Measurements from ENCODE around the gene NUDT7. TPM values are rescaled to one million over a fixed set of nuclear protein-coding genes. Genes with fewer than 3 reads are reported as not detected.
A peak's percentile ranks its signal among the peaks of the same experiment; 100 is the strongest.

Gene NUDT7
- total and polyA plus RNA-seq, 4 donors: 6.8 to 18.3 (median 9.9) TPM

- WGBS, 2 donors: 28 to 42% methylated on average over 4 of the region's 4 CpGs
- H3K27me3 ChIP-seq (ENCODE audit: control insufficient read depth in 3 of 3, insufficient read depth in 3 of 3, low read length in 2 of 3): no peaks in the 10 kb centered on the region
- H3K36me3 ChIP-seq (ENCODE audit: control insufficient read depth in 4 of 4, insufficient read depth in 4 of 4, low read length in 4 of 4): no peaks in the 10 kb centered on the region
- no peak overlapping the region for H3K27ac ChIP-seq (ENCODE audit: low read depth in 1 of 2, low read length in 1 of 2)
- ATAC-seq (ENCODE audit: insufficient read depth, low FRiP score): no peak
- H3K9ac ChIP-seq (ENCODE audit: insufficient read depth in 1 of 2, low read length in 2 of 2): no peak overlapping the region
- peak in 1 of 3 donors; percentile 56 for DNase-seq
- TF ChIP-seq CTCF (IDR thresholded peaks at IDR 0.05; ENCODE audit: control extremely low read depth, extremely low read depth): no peak
- H3K4me3 ChIP-seq: no peak overlapping the region
- no peaks in the 10 kb centered on the region for H3K9me3 ChIP-seq (ENCODE audit: control insufficient read depth in 4 of 4, insufficient read depth in 3 of 4, low read length in 3 of 4)
- peaks cover 0 to 20% (median 2%) of the 10 kb centered on the region in 5 donors for H3K4me1 ChIP-seq (ENCODE audit: control insufficient read depth in 5 of 5, insufficient read depth in 5 of 5, low read length in 5 of 5)
These were observed 45.2 kb upstream of the NUDT7 start for GRCh38 chr16:77677129-77677528.

GRCh38 chr16:77679391-77679790 is 42.9 kb upstream of the NUDT7 start:
- Histone ChIP-seq H3K27ac (ENCODE audit: low read depth in 1 of 2, low read length in 1 of 2) (no peak overlapping the region), H3K36me3 (ENCODE audit: control insufficient read depth in 4 of 4, insufficient read depth in 4 of 4, low read length in 4 of 4) (no peaks in the 10 kb centered on the region), H3K4me3 (no peak overlapping the region), H3K27me3 (ENCODE audit: control insufficient read depth in 3 of 3, insufficient read depth in 3 of 3, low read length in 2 of 3) (no peaks in the 10 kb centered on the region), H3K4me1 (ENCODE audit: control insufficient read depth in 5 of 5, insufficient read depth in 5 of 5, low read length in 5 of 5) (peaks cover 0 to 32% (median 2%) of the 10 kb centered on the region in 5 donors), H3K9ac (ENCODE audit: insufficient read depth in 1 of 2, low read length in 2 of 2) (no peak overlapping the region), H3K9me3 (ENCODE audit: control insufficient read depth in 4 of 4, insufficient read depth in 3 of 4, low read length in 3 of 4) (no peaks in the 10 kb centered on the region)
- DNase-seq (peak in 1 of 3 donors; percentile 40), ATAC-seq (ENCODE audit: insufficient read depth, low FRiP score) (no peak)
- TF ChIP-seq CTCF (IDR thresholded peaks at IDR 0.05; ENCODE audit: control extremely low read depth, extremely low read depth): no peak
- WGBS, 2 donors: 34 to 68% methylated on average over 3 of the region's 3 CpGs

DNA sequence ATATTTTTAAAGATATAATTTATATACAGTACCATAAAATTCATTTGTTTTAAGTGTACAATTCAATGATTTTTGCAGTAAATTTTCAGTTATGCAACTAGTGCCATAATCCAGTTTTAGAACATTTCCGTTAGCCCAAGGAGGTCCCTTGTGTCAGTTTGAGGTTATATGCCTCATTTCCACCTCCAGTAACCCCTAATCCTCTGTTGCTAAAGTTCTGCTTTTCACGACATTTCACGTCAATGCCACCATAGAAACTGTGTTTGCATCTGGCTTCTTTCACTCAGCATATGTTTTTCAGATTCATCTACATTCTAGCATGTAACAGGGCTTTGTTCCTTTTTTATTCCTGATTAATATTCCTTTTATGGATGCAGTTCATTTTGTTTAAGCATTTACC is 42.4 kb upstream of the NUDT7 start:
- Histone ChIP-seq H3K9me3 (ENCODE audit: control insufficient read depth in 4 of 4, insufficient read depth in 3 of 4, low read length in 3 of 4) (no peaks in the 10 kb centered on the region), H3K27me3 (ENCODE audit: control insufficient read depth in 3 of 3, insufficient read depth in 3 of 3, low read length in 2 of 3) (no peaks in the 10 kb centered on the region), H3K36me3 (ENCODE audit: control insufficient read depth in 4 of 4, insufficient read depth in 4 of 4, low read length in 4 of 4) (no peaks in the 10 kb centered on the region), H3K4me1 (ENCODE audit: control insufficient read depth in 5 of 5, insufficient read depth in 5 of 5, low read length in 5 of 5) (peaks cover 0 to 37% (median 2%) of the 10 kb centered on the region in 5 donors), H3K9ac (ENCODE audit: insufficient read depth in 1 of 2, low read length in 2 of 2) (no peak overlapping the region), H3K4me3 (no peak overlapping the region), H3K27ac (ENCODE audit: low read depth in 1 of 2, low read length in 1 of 2) (no peak overlapping the region)
- ATAC-seq (ENCODE audit: insufficient read depth, low FRiP score) (no peak), DNase-seq (peak in 1 of 3 donors; percentile 17)
- TF ChIP-seq CTCF (IDR thresholded peaks at IDR 0.05; ENCODE audit: control extremely low read depth, extremely low read depth): no peak
- 24 to 46% methylated on average over 3 of the region's 3 CpGs for WGBS, 2 donors

- Histone ChIP-seq H3K9ac (ENCODE audit: insufficient read depth in 1 of 2, low read length in 2 of 2) (no peak overlapping the region), H3K4me3 (no peak overlapping the region)
- no peak for ATAC-seq (ENCODE audit: insufficient read depth, low FRiP score)
These were observed 41.8 kb upstream of the NUDT7 start for GRCh38 chr16:77680496-77680895.

More at GRCh38 chr16:77680496-77680895, 41.8 kb upstream of the NUDT7 start:
- Histone ChIP-seq H3K27me3 (ENCODE audit: control insufficient read depth in 3 of 3, insufficient read depth in 3 of 3, low read length in 2 of 3) (no peaks in the 10 kb centered on the region), H3K36me3 (ENCODE audit: control insufficient read depth in 4 of 4, insufficient read depth in 4 of 4, low read length in 4 of 4) (no peaks in the 10 kb centered on the region), H3K27ac (ENCODE audit: low read depth in 1 of 2, low read length in 1 of 2) (no peak overlapping the region), H3K9me3 (ENCODE audit: control insufficient read depth in 4 of 4, insufficient read depth in 3 of 4, low read length in 3 of 4) (no peaks in the 10 kb centered on the region), H3K4me1 (ENCODE audit: control insufficient read depth in 5 of 5, insufficient read depth in 5 of 5, low read length in 5 of 5) (peaks cover 0 to 40% (median 2%) of the 10 kb centered on the region in 5 donors)
- DNase-seq: no peak
- WGBS, 2 donors: 94% methylated on average over 3 of the region's 3 CpGs
- TF ChIP-seq CTCF (IDR thresholded peaks at IDR 0.05; ENCODE audit: control extremely low read depth, extremely low read depth): no peak
